DMS53 treated with DMSO at 0.1 percent for 48 hours (cell line): ENCODE results near the gene PARM1.
A peak's percentile ranks its signal among the peaks of the same experiment; 100 is the strongest.

Experiments
- DNase-seq: peaks from one replicate; lab custom pipeline; 2025; ENCODE audit not compliant: unreplicated experiment; lab: John Stamatoyannopoulos, UW

The PARM1 gene

GRCh38 chr4:75069493-75070074, 136.7 kb downstream of the PARM1 start:
- DNase-seq, result no peak

- DNase-seq, result no peak
Observed at GRCh38 chr4:75071317-75071716, 138.4 kb downstream of the PARM1 start.

- no peak for DNase-seq
Observed at GRCh38 chr4:75080888-75081287, 148.0 kb downstream of the PARM1 start.

- DNase-seq, result no peak
Observed at GRCh38 chr4:75081561-75081960, 148.6 kb downstream of the PARM1 start.

- no peak for DNase-seq
Observed at GRCh38 chr4:75087416-75087815, 154.5 kb downstream of the PARM1 start.

GRCh38 chr4:75087865-75088264, 154.9 kb downstream of the PARM1 start:
- no peak for DNase-seq

- no peak for DNase-seq
Observed at GRCh38 chr4:75089206-75089605, 156.3 kb downstream of the PARM1 start.

- DNase-seq, result peak; percentile 71
Observed at GRCh38 chr4:75099321-75099720, 166.4 kb downstream of the PARM1 start.
